ENCODE results near the gene PCCA.

DNA sequence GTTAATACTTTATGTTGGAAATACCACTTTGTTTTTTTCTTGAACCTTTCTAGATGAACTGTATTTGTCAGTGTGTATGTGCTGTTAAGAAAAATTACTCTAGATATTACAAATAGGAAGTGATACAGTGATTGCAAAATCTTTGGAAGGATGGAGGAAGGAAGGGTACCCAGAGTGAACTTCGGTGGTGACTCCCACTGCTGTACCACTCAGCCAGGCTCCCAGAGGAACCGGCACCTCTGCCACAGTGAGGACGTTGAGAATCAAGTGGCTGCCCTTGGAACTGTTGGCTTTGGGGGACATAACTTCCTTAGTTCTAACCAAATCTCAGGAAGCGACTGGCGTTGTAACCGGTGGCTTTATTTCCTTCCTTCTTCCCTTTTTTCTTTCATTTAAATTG is 184.7 kb downstream of the PCCA start:
- TF ChIP-seq, protein P1, sequence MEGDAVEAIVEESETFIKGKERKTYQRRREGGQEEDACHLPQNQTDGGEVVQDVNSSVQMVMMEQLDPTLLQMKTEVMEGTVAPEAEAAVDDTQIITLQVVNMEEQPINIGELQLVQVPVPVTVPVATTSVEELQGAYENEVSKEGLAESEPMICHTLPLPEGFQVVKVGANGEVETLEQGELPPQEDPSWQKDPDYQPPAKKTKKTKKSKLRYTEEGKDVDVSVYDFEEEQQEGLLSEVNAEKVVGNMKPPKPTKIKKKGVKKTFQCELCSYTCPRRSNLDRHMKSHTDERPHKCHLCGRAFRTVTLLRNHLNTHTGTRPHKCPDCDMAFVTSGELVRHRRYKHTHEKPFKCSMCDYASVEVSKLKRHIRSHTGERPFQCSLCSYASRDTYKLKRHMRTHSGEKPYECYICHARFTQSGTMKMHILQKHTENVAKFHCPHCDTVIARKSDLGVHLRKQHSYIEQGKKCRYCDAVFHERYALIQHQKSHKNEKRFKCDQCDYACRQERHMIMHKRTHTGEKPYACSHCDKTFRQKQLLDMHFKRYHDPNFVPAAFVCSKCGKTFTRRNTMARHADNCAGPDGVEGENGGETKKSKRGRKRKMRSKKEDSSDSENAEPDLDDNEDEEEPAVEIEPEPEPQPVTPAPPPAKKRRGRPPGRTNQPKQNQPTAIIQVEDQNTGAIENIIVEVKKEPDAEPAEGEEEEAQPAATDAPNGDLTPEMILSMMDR (IDR thresholded peaks at IDR 0.05; ENCODE audit: low read depth, low read length), result no peak
- TF ChIP-seq EZH2phosphoT487 (IDR thresholded peaks at IDR 0.05; ENCODE audit: low read depth), result no peak
